Measurements from ENCODE around the gene CTIF.

CTIF gene

DNA sequence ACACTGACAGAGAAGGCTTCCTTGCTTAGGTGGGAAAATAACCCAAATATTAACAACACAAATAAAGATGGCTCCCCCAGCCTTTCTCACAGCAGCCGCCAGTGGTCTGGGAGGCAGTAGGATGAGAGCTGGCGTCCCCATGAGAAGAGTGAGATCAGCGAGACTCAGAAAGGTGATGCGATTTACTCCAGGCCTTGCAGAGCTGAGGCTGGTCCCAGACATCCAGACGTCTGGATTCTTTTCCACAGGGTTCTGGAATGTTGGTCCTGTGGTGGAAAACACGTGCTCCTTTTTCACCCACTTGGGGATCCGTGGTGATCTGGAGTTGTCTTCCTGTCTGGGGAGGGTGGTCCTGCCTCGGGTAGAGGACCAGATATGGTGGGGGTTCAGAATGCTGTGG is 190.6 kb downstream of the CTIF start:
- DNase-seq (ENCODE audit: low read depth in 2 of 2): no peak

DNA sequence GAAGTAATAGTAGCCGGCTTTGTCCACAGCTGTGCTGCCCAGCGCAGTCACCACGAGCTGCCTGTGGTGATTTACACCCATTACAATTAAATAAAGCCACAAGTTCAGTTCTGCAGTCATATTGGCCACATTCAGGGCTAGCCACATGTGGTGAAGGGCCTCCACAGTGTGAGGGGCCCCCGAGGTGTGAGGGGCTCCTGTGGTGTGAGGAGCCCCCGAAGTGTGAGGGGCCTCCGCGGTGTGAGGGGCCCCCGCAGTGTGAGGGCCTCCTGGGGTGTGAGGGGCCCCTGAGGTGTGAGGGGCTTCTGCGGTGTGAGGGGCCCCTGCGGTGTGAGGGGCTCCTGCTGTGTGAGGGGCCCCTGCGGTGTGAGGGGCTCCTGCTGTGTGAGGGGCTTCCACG is 191.2 kb downstream of the CTIF start:
- DNase-seq (ENCODE audit: low read depth in 2 of 2): no peak

DNA sequence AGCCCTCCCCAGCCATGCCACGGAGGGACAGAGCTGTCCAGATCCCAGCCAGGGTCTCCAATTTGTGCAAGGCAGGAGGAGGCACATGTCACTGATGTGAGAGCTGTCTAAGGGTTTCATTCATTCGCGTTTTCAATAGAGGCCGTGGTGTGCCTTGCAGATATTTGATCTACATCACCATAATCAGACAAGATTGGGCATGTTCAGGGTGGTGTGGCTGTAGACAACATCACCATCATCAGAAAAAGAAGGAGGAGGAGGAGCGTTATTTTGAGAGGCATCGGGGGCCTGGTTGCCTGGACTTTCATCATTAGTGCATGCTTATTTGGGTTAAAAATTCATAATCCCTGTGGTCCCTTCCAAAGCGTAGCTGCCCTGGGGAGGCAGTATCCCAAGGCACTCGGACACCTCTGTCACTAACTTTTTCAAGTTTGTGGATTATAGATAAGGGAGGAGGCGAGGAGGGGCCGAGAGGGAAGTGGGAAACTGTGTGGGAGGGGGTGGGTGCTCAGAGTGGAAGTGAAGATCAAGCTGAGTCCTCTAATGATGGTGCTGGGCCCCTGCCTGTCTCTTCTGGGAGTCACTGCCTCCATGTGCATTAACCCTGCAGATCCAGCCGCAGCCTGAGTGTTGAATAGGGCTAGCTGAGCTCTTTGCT is 194.1 kb downstream of the CTIF start:
- DNase-seq (ENCODE audit: low read depth in 2 of 2): no peak

DNA sequence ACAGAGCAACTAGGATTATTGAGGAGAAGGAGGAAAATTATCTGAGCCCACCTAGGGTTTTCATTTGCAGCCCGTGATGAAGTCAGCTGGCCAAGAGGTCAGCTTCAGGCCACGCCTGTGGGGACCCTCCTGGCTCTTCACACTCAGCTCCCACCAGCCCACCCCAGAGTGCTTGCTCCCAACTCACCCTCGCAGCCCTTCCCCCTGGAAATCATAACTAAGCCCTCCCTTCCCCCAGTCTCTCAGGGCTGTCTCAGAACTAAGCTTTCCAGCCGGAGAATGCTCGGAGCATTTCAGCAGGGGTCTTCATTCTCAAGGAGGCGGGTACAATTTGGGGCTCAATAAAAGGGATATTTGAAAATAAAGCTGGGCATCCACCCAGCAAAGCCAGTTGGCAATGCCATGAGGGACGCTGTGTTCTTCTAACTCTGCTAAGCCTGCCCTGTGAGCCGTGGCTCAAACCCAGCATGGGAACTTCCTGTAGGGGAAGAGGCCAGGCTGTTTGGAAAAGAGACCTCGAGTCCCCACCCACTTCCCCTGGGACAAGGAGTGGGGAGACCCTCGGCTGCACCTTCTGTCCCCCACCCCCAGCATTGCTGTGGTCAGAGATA is 194.9 kb downstream of the CTIF start:
- DNase-seq (ENCODE audit: low read depth in 2 of 2): no peak

DNA sequence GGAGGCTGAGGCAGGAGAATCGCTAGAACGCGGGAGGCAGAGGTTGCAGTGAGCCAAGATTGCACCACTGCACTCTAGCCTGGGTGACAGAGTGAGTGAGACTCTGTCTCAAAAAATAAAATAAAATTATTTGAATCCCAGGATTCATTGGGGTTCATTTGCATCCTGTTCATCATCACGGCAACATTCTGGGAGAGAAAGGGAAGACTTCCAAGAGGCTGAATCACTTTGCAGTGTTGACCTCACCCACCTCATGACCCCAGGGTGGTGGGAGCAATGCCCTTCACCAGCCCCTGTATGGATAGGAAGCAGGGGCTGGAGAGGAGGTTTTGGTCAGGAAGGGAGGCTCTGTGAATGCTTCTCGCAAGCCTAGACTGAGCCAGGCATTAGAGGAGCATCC is 195.6 kb downstream of the CTIF start:
- DNase-seq (ENCODE audit: low read depth in 2 of 2): no peak

DNA sequence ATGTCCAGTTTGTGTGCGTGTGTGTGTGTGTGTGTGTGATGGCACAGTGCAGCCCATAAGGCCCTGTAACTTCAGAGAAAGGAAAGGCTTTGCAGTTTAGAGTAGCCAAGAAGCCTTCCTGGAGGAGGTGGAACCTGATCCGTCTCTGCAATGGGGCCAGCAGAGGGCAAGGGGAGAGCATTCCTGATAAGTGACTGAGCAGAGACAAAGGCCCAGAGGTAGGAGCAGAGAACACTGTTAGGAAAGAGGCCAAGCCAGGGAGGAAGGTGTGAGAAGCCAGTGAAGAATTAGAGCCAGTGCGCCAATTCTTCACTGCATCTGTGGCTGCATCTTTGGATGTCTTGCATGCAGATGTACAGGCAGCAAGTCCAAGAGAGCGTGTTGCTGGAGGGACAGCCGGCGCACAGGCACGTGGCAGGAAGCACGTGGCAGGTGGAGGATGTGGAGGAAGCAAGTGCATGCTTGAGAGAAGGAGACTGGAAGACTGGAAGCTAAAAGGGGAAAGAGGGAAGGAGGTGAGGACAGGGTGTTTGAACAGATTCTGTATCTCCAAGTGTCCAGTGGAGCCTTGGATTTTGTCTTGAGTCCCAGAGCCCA is 196.3 kb downstream of the CTIF start:
- DNase-seq (ENCODE audit: low read depth in 2 of 2): no peak

DNA sequence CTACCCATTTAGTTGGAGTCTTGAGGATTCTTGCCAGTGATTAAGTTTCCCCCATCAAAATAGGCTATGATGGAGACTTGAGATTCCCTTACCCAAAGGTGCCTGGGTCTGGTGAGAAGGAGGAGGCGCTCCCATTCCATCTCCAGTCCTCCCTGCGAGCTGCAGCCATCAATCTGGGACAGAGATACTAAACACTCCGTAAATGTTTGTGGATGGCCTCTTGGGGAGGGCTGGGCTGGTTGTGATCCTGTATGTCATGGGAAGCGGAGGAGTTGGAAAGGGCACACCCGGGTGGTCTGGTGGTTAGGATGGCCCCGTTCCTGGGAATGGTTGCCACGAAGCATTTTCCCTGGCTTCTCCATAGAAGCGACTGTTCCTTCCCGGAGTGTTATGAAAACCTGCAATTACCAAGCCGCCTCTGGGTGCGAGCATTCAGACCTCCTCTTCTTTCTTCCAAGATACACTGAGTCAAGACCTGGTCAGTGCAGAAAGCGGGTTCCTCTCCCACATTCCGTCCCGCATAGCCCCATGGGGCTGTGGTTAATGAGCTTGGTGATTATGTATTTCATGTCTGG is 196.9 kb downstream of the CTIF start:
- no peak for DNase-seq (ENCODE audit: low read depth in 2 of 2)

DNA sequence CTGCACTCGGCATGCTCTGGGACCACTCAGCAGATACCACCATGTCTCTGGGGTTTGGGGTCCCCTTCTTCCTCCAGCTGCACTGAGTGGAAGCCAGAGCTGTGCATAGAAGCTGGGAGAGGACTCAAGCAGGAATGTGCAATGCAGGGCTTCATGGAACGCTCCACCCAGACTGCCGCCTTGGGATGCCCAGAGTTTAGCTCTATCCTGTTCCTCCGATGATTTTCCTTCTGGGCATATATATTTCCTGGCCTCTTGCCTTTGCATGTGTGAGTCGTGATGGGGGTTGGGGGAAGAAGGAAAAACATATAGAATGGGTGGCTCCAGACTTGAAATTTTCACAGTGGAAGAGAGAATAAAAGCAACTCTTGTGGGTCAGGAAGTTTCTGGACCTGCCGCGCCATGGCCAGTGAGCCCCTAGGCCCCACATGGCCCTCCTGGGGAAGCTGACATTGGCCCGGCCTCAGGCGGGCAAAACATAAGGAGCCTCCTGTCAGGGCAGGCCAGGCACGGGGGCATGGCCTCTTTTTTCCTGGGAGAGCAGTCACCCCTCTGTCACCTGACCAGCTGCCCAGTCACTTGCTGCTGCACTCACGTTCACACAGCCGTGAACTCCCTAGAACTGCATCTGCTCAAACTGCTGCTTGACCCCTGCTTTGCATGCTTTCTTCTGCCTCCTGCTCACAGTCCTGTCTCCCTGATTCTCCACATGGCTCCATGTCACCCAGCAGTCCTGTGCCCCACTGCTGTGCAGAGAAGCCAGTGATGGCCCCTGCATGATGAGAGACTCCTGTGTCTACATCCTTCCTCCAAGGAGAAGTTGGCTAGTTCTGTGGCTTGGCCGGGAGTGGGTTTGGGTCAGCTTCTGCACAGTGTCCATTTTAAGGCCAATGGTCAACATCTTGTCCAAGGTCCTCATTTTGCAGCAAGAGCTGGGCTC is 197.8 kb downstream of the CTIF start:
- DNase-seq (ENCODE audit: low read depth in 2 of 2): no peak

DNA sequence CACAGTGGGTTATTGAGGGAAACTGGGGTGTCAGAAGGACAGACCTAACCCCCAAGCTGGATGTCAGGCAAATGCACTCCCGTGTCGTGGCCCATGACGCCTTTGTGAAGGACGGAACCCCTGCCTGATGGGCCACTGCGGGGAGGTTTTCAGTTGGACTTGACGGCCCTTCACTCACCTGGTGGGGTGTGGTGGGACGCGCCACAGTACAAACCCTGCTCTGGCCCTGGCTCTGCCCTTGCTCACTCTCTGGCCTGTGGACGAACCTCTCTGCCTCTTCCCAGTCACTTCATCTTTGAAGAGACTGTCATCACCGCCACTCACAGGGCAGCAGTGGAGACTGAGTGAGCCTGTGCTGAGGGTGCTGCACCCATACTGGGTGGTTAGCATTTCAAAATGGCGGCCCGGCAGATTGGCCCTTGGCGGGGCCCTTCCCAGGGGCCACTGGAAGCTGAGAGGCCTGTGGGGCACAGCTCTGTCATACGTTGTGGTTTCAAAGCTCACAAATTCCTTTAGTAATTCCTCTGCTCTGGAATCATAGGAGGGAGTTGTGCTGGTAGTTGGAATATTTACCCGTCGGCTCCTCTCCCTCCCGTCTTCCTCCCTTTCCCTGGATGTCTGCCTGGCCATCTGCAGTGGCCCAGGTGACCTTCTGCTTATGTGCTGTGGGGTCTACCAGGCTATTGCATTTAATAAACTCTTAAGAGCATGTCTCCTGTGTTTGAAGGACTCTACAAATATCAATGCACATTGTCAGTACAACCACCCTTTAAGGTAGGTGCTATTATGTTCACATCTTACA is 200.6 kb downstream of the CTIF start:
- no peak for DNase-seq (ENCODE audit: low read depth in 2 of 2)

DNA sequence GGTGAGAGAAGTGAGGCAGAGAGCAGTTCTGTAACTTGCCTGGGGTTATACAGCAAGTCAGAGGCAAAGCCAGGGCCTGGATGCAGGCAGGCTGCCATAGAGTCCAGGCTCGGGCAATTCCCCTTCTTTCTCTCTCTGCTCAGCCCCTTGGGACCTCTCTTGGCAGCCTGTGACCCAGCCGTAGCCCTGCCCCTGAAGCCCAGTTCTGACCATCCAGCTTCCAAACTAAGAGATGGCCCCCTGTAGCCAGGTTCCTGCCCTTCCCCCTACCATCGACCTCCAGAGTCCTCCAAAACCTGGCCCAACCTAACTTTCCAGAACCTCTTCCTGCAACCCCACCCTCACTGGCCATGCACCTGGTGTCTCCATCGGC is 201.2 kb downstream of the CTIF start:
- DNase-seq (ENCODE audit: low read depth in 2 of 2): no peak

DNA sequence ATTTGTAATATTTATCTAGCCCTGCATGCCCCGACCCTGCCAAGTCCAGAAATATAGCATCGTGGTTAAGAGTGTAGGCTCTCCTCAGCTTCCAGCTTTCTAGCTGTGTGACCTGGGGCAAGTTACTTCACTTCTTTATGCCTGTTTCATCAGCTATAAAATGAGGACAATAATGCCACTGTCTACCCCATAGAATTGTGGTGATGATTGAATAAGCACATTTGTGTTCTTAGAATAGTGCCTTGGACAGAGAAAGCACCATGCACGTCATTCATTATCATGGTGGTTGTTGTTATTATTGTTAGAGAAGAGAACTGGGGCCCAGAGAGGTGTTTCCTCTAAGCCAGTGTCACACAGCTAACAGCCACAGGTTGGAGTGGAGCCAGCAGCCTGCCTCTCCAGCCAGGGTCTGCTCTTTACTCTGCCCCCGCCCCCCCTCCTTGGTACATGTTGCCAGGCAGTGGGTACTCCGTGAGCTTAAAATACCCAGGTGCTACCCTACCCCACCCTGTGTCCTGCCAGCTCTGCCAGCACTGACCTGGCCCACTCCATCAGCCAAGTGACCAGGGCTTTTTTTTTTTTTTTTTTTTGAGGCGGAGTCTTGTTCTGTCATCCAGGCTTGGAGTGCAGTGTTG is 202.1 kb downstream of the CTIF start:
- DNase-seq (ENCODE audit: low read depth in 2 of 2): no peak

DNA sequence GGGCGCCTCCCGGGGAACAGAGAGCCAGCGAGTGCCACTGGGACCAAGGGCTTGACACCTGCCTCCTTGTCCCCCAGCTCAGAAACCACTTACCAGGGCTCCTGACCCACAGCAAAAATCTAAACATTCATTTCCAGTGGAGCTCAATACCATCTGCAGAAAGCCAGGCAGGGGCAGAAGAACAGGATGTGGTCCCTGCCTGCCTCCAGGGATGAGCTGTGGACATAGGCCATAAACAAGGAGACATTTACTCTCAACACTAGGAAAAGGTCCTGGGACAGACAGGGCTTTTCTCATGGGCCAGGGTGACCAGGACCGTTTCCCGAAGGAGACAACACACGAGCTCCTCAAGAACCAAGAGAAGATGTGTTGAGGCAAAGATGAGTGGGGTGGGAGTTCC is 203.0 kb downstream of the CTIF start:
- no peak for DNase-seq (ENCODE audit: low read depth in 2 of 2)

DNA sequence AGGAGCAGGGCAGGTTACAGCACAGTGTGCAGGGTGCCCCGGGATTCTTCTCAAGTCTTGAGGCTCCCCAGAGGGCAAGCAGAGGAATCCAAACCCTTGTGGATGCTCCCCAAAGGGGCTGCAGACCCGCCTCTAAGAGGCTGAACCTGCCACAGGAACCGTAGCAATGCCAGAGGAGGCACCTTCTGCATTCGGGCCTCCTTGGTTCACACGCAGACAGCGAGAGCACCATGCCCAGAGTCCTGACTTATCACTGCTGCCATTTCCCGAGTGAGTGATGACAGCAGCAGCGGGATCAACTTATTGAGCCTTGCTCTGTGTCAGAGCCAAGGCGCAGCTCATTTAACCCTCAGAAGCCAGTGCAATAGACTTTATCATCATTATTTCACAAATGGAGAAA is 203.5 kb downstream of the CTIF start:
- DNase-seq (ENCODE audit: low read depth in 2 of 2): no peak

DNA sequence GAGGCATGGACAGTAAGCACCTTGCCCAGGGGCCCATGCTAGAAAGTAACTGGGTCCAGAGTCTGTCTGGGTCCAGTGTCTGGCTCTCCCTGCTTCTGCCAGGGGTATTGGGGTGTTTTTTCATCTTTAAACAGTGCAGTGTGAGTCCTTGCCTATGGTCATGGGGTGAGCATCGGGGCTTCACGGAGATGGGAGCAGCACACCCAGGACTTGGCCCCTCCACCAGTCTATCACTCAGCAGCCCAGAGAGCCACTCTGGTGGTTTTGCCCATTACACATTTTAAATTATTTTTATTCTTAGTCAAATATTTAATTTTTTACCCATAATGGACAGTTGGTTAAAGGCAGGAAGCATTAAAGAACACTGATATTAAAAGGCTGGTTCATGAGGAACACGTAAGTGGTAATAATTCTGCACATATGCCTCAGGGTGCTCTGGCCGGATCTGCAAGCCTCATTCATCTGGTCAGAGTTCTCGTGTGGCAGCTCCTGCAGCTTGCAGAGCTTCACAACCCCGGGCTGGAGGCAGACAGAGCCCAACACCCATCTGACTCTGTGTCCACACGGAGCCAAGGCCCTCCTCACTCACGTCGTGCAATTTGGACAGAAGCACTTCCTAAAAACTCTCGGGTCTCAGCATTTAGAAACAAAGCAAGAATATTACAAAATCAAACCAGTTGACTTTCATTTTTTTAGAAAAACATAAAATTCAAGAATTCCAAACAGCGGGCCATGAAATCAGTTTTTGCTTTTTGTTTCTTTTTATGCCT is 204.1 kb downstream of the CTIF start:
- DNase-seq (ENCODE audit: low read depth in 2 of 2): no peak

DNA sequence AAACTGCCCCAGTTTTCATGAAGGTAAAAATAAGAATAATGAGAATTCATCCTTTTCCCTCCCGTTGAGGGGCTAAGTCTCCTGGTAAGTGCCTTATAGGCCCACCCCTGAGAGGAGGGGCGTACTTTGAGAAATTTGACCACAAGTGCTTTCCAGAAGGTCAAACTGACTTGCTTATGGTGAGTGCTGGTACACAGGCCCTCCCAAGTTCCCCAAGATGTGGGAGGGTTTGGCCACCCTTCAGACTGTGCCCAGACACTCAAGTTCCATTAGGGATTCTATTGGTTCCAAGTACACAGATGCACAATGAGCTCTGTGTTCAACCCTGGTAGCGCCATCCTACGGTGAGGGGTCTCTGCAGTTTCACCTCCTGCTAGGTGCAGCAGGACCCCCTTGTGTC is 205.1 kb downstream of the CTIF start:
- no peak for DNase-seq (ENCODE audit: low read depth in 2 of 2)

DNA sequence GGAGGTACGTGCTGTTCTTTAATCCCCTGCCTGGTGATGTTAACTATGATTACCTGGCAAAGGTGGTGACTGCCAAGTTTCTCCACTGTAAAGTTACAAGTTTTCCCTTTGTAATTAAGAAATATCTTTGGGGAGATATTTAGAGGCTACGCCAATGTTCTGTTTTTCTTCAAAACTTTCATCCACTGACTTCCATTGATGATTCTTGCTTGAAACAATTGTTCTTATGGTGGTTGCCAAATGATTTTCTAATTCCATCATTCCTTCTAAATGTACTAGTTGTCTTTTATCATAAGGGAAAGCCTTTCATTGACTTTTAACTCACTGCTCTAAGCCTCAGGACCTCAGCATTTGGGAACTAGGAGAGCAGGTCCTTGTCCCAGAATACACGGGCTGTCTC is 206.5 kb downstream of the CTIF start:
- DNase-seq (ENCODE audit: low read depth in 2 of 2): no peak

DNA sequence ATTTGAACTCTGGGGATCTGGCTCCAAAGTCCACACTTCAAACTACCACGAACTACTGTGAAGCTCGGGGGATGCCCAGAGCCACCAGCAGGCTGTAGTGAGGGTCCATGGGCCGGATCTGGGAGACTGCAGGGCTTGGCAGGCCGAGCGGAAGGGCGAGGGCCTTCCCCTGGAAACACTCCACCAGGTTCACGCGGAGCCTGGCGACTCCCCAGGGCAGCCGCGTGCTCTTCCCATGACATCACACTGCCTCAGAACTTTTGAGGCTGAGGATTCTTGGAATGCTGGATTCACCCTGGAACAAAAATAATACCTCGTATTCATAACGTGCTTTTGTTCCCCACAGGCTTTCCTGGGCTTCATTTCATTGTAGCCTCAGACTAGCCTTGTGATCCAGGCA is 210.9 kb downstream of the CTIF start:
- peak in 1 of 2 experiments; percentile 34 for DNase-seq (ENCODE audit: low read depth in 2 of 2)

DNA sequence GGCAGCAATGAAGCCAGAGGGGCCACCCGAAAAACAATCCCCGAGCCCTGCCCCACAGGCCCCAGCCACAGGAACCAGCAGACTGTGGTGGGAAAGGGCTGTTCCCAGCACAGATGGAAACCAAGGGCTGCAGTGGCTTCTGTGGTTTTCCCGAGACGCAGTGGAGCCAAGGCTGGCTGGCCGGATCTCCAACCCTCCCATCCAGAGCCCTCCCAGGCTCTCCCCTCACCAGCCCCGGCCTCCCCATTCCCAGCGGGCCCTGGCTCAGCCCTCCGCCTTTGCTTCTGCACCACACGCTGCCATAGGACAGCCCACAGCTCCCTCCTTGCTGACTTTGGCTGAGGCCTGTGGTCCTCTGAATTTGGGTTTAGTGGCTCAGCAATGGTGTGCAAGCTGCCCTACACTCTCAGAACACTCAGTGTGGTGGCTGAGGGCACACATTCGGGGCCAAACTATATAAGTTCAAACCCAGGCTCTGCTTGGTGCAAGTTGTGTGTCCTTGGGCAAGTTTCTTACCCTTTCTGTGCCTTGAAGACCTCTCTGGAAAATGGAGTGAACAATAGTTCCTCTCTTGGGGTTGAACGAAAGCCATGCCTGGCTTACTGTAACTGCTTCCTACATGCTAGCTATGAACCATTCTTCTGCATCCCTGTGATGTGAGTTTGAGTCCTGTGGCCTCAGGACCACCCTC is 211.8 kb downstream of the CTIF start:
- DNase-seq (ENCODE audit: low read depth in 2 of 2): no peak

DNA sequence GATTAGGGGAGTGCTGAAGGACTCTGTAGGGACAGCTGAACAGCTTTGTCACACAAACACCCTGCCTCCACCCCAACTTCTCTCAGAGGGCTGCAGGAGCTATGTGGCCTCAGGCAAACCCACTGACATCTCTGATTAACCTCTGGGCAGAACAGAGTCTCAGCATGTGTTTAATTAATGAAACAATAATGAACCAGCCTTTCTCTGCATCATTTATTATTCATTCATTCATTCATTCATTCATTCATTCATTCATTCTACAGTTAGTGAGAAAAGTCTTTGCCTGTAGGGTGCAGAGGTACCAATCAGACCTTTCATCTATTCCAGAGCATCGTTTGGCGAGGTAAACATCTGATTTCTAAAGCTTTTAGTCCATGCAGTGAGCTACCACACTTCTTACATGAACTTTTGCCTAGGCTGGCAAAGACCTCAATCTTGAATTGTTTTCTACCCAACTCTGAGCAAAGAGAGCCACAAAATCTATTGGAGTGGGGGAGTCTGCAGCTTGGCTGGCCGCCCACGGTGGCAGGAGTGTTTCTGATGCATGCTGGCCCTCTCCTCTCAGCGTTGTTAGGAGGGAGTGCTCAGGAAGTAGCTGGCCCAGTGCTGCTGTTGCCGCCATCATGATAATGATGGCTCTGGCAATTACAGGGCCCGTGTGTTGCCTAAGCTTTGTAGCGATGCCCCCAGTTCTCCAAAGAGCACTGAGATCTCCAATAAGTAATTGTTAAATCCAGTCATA is 213.1 kb downstream of the CTIF start:
- no peak for DNase-seq (ENCODE audit: low read depth in 2 of 2)
